ENCODE data around the gene C1orf116. TPM values are rescaled to one million over a fixed set of nuclear protein-coding genes. Genes with fewer than 3 reads are reported as not detected.
A peak's percentile ranks its signal among the peaks of the same experiment; 100 is the strongest.

The C1orf116 gene
- total RNA-seq, 1 experiment from 2014 or later: 0.26 TPM

DNA sequence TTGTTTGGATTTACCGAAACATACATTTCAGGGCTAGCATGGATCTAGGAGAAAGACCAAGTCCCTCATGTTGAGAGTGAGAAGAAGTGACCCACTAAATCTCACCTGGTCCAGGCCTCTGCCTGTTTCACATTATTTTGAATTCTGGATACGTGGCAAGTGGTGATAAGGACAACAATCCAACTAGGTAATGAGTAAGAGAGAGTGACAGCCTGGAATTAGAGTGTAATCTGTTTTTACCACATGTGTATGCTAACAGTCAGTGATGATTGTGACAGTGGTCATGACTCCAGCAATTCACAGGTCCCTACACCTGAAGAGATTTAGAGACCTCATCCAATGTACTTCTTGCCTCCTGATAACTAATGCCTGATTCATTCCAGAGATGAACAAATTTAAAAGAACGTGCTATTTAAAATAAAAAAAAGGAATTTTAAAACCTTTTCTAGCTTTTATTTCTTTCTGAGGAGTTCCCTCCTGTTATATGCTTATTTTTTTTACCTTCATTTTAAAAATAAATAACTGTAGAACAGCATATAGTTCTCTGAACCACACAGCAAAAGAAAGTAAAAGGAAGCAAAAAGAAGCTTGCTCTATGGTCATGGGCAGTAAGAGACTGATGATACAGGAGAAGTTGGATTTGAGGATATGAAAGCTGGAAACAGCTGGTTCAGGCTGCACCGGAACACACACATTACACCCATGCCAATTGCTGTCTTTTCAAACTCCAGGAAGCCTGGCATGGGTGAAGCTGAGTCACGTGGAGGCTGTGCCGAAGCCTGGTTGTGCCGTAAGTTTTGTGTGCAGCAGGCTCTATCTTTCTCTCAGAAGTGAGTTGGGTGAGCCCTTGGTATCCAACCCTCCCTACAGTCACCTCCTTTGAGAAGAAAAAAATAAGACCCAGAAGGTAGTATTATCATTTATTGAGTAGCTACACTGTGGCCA is 14.7 kb downstream of the C1orf116 start:
- DNase-seq: peak; percentile 95
- Histone ChIP-seq H3K9me3 (no peaks in the 10 kb centered on the region), H3K36me3 (no peaks in the 10 kb centered on the region)

DNA sequence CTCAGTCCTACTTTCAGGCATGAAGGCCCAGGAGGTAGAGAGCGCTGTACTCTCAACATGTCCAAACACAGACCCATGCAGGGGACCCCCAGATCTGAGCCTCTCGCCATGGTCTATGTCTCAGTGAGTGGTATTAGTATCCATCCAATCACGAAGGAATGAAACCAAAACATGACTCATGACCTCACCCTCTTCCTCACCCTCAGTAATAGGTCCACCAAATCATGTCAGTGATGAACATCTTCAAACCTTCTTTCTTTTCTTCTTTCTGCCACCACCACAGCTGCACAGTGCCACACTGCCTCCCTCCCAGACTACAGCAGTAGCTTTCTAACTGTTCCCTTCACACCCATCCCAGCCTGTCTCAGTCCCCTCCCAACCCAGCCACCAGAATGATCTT is 16.8 kb downstream of the C1orf116 start:
- H3K36me3 ChIP-seq: no peaks in the 10 kb centered on the region
- no peak for DNase-seq
- H3K4me3 ChIP-seq: no peak overlapping the region
- no peaks in the 10 kb centered on the region for H3K27me3 ChIP-seq
- no peaks in the 10 kb centered on the region for H3K9me3 ChIP-seq

More for the DNA sequence above, 14.7 kb downstream of the C1orf116 start:
- no peaks in the 10 kb centered on the region for H3K27me3 ChIP-seq
- H3K4me3 ChIP-seq: no peak overlapping the region

- Histone ChIP-seq H3K27me3 (no peaks in the 10 kb centered on the region), H3K4me3 (no peak overlapping the region), H3K36me3 (no peaks in the 10 kb centered on the region), H3K9me3 (no peaks in the 10 kb centered on the region)
- DNase-seq: no peak
Measured at GRCh38 chr1:207014728-207015127, 17.8 kb downstream of the C1orf116 start.

- H3K9me3 ChIP-seq: no peaks in the 10 kb centered on the region; the same call in 1 of the 2 replicates
- DNase-seq: no peak
- no peaks in the 10 kb centered on the region for H3K27me3 ChIP-seq
Measured at GRCh38 chr1:207013321-207014085, 19.1 kb downstream of the C1orf116 start.

GRCh38 chr1:207010726-207011125 is 21.8 kb downstream of the C1orf116 start:
- Histone ChIP-seq H3K9me3 (peaks cover 5% of the 10 kb centered on the region), H3K36me3 (no peaks in the 10 kb centered on the region), H3K4me3 (no peak overlapping the region), H3K27me3 (no peaks in the 10 kb centered on the region)
- no peak for DNase-seq

More at GRCh38 chr1:207013321-207014085, 19.1 kb downstream of the C1orf116 start:
- H3K36me3 ChIP-seq: no peaks in the 10 kb centered on the region
- H3K4me3 ChIP-seq: no peak overlapping the region

GRCh38 chr1:207009945-207010344 is 22.6 kb downstream of the C1orf116 start:
- DNase-seq: no peak
- Histone ChIP-seq H3K9me3 (peaks cover 5% of the 10 kb centered on the region), H3K36me3 (no peaks in the 10 kb centered on the region), H3K27me3 (no peaks in the 10 kb centered on the region), H3K4me3 (no peak overlapping the region)

DNA sequence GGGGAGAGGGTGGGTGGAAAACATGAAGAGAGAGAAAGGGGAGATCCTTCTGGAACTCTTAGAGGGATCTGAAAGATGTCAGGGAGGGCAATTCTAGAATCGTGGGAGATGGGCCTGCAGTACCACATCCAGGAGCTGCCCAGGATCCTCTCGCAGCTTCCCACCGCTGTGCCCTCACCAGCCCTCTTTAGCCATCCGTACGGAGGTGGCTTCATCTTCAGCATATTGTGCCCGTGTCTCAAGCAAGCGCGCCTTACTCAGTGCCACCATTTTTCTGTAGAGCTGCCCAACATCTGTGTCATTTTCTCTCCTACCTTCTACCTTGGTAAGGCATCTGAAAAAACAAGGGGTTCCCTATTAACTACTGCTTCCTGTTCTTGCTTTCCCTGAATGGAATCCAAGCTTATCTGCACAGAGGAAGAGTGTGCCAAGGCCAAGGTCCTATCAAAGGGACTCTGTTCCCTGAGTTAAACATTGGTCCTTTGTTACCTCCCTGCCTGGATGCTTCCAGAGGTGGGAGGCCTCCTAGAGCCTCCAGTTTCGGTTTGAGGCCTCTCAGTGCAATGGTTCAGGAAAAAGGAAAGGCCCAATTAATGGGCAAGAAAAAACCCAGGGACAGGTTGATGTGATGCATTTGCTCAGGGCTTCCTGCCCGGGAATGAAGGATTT is 23.2 kb downstream of the C1orf116 start:
- Histone ChIP-seq H3K9me3 (peaks cover 5% of the 10 kb centered on the region), H3K27me3 (no peaks in the 10 kb centered on the region), H3K36me3 (no peaks in the 10 kb centered on the region), H3K4me3 (no peak overlapping the region)
- no peak for DNase-seq

GRCh38 chr1:207007352-207008033 is 25.1 kb downstream of the C1orf116 start:
- peak; percentile 92 for DNase-seq
- Histone ChIP-seq H3K4me3 (no peak overlapping the region), H3K27me3 (no peaks in the 10 kb centered on the region), H3K36me3 (no peaks in the 10 kb centered on the region), H3K9me3 (peaks cover 5% of the 10 kb centered on the region)

GRCh38 chr1:207006914-207007313 is 25.6 kb downstream of the C1orf116 start:
- Histone ChIP-seq H3K4me3 (no peak overlapping the region), H3K27me3 (no peaks in the 10 kb centered on the region), H3K9me3 (peaks cover 5% of the 10 kb centered on the region), H3K36me3 (no peaks in the 10 kb centered on the region)
- no peak for DNase-seq

GRCh38 chr1:207006083-207006482 is 26.5 kb downstream of the C1orf116 start:
- Histone ChIP-seq H3K27me3 (no peaks in the 10 kb centered on the region), H3K9me3 (peaks cover 5% of the 10 kb centered on the region), H3K4me3 (no peak overlapping the region), H3K36me3 (no peaks in the 10 kb centered on the region)
- DNase-seq: no peak

GRCh38 chr1:207004931-207005830 is 27.4 kb downstream of the C1orf116 start:
- H3K36me3 ChIP-seq: no peaks in the 10 kb centered on the region
- H3K4me3 ChIP-seq: no peak overlapping the region
- DNase-seq: peak; percentile 87
- peaks cover 5% of the 10 kb centered on the region for H3K9me3 ChIP-seq
- no peaks in the 10 kb centered on the region for H3K27me3 ChIP-seq

DNA sequence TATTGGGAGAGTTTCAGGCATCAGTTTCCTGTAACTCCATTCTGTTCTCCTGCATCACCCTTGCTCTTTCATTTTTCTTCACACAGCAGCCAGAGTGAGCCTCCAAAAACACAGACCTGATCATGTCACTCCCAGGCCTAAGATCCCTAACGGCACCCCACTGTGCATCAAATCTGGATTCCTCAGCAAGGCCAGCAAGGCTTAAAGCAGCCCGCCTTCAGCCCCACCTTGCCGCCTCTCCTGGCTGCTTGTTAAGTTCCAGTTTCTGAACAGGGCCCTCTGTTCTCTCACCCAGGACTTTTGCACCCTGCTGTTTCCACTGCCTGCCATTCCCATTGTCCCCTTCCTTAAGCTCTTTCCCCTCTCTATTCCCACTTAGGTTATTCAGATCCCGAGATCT is 29.3 kb downstream of the C1orf116 start:
- H3K4me3 ChIP-seq: no peak overlapping the region
- no peak for DNase-seq
- H3K9me3 ChIP-seq: peaks cover 2% of the 10 kb centered on the region

DNA sequence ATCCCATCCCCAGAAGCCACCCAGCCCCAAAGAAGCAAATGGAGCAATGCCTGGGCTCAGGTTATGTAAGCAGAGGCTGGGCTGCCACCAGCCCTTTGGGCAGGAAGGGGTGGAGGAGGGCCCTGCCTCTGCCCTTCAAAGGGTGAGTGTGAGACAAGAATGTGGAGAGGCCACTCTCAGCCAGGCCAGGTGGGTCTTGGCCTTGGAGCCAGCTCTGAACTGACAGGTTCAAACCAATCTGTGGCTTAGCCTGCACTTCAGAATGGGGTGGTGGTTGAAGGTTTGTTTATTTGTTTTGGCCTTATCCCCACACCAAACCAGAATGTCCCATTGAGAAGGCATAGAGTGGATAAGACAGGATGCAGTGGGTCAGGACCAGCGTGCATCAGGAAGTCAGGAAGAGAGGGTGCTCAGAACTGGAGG is 29.8 kb downstream of the C1orf116 start:
- Histone ChIP-seq H3K27me3 (no peaks in the 10 kb centered on the region), H3K9me3 (no peaks in the 10 kb centered on the region), H3K36me3 (no peaks in the 10 kb centered on the region), H3K4me3 (no peak overlapping the region)
- peak; percentile 63 for DNase-seq

More for the DNA sequence above, 29.3 kb downstream of the C1orf116 start:
- Histone ChIP-seq H3K36me3 (no peaks in the 10 kb centered on the region), H3K27me3 (no peaks in the 10 kb centered on the region)

GRCh38 chr1:207001492-207002245 is 30.9 kb downstream of the C1orf116 start:
- no peak overlapping the region for H3K4me3 ChIP-seq
- H3K27me3 ChIP-seq: no peaks in the 10 kb centered on the region
- H3K36me3 ChIP-seq: no peaks in the 10 kb centered on the region
- no peaks in the 10 kb centered on the region for H3K9me3 ChIP-seq
- DNase-seq: no peak

Data from MG63 (cell line).